ENCODE data around the gene AOAH. TPM values are rescaled to one million over a fixed set of nuclear protein-coding genes. Genes with fewer than 3 reads are reported as not detected.

AOAH gene
- total and polyA plus RNA-seq, 2 of the 4 experiments (the other 2 are of a cell fraction) = not detected

GRCh38 chr7:36486336-36486735 lies 238.0 kb downstream of the AOAH start:
- dilution Hi-C loops (cut with HindIII; ENCODE audit: low sequenced_read_pairs, unreplicated experiment) = no loop called here
- ChIA-PET CTCF (interaction anchor here (0.7 to 3.4 kb wide), 3 partner anchors 8 to 304 kb away, joined by 4 to 55 read pairs (median 5); no protein-coding TSS in a partner anchor), POLR2A (ENCODE audit: unreplicated experiment) (no interaction called here)
- Histone ChIP-seq H4K20me1 (ENCODE audit: insufficient read depth, low read length) (no peaks in the 10 kb centered on the region), H3K9me3 (ENCODE audit: control insufficient read depth, insufficient read depth, low read length) (no peaks in the 10 kb centered on the region), H3K9ac (ENCODE audit: low read depth, low read length) (no peak overlapping the region), H3K4me2 (ENCODE audit: low read depth, low read length) (no peak overlapping the region), H2AK5ac (ENCODE audit: low read depth, low read length) (no peak overlapping the region), H3K27ac (ENCODE audit: insufficient read depth, low read length) (no peak overlapping the region), H2AK9ac (replicated peaks; ENCODE audit: low read depth, low read length, poor library complexity) (no peak overlapping the region), H3K27me3 (ENCODE audit: control insufficient read depth, insufficient read depth, low read length) (peaks cover 25% of the 10 kb centered on the region), H3K56ac (ENCODE audit: extremely low read depth, insufficient read depth, low read length) (no peak overlapping the region), H3K79me1 (ENCODE audit: low read depth in 1 of 2, low read length in 2 of 2) (no peaks in the 10 kb centered on the region), H2BK120ac (ENCODE audit: low read depth, low read length) (no peak overlapping the region), H2BK20ac (ENCODE audit: low read depth, low read length) (no peak overlapping the region), H3K36me3 (ENCODE audit: control insufficient read depth, insufficient read depth, low read length) (no peaks in the 10 kb centered on the region), H3K4ac (ENCODE audit: low read depth, low read length) (no peak overlapping the region), H4K91ac (ENCODE audit: insufficient read depth, low read depth, low read length) (no peak overlapping the region), H2AFZ (replicated peaks; ENCODE audit: low read length, poor library complexity) (no peak overlapping the region), H2BK5ac (ENCODE audit: low read depth, low read length, poor library complexity, severe bottlenecking) (no peak overlapping the region), H4K5ac (ENCODE audit: low read depth, low read length) (no peak overlapping the region), H3K4me1 (ENCODE audit: control insufficient read depth, insufficient read depth, low read length) (no peaks in the 10 kb centered on the region), H3K23ac (ENCODE audit: low read depth, low read length) (no peak overlapping the region), H3K14ac (replicated peaks; ENCODE audit: low read depth, low read length) (no peak overlapping the region), H2BK15ac (ENCODE audit: low read depth, low read length) (no peak overlapping the region), H4K8ac (ENCODE audit: low read depth in 2 of 2, low read length in 2 of 2) (no peak overlapping the region), H3K9me1 (ENCODE audit: insufficient read depth, low read length) (no peaks in the 10 kb centered on the region), H3K18ac (ENCODE audit: low read depth, low read length) (no peak overlapping the region), H3K4me3 (ENCODE audit: insufficient read depth, low read depth, low read length) (no peak overlapping the region)
- ATAC-seq (ENCODE audit: low read depth) (no peak), DNase-seq (no peak)
- no TSS peak for BruUV-seq (replicated peaks)
- no peak for TF ChIP-seq MAZ (IDR thresholded peaks at IDR 0.05; ENCODE audit: borderline replicate concordance, low read depth, low read length)
- no CpG with 5 or more reads among the region's 4 CpGs for WGBS, 2 experiments (ENCODE audit: extremely low coverage in 2 of 2, insufficient read length in 1 of 2)
- in situ Hi-C loops (cut with MboI; ENCODE audit: low sequenced_read_pairs) = loop anchor here (5.0 to 25.0 kb wide), 3 partner anchors 186 to 708 kb away; no protein-coding TSS in a partner anchor
- intact Hi-C loops (cut with micrococcal nuclease) = loop anchor here (2.0 kb wide), 2 partner anchors 46 to 480 kb away; no protein-coding TSS in a partner anchor

All from IMR-90 (cell line).